HepG2 (cell line): ENCODE measurements around the gene RALY. TPM values are rescaled to one million over a fixed set of nuclear protein-coding genes. Genes with fewer than 3 reads are reported as not detected.
A peak's percentile ranks its signal among the peaks of the same experiment; 100 is the strongest.
"Not testable (repeated sequence)": the region's sequence is repeated elsewhere in the genome, so short reads cannot be mapped to it uniquely, and the experiment has no call there.

Experiments
- ERF ChIP-seq: IDR thresholded peaks from 2 replicates; pipeline ENCODE4 v1.6.1; 2018; ENCODE audit warnings: missing biosample characterization, missing genetic modification reagents
- FOXJ3 ChIP-seq: sonication (generic); formaldehyde crosslinking; IDR thresholded peaks from 2 replicates; pipeline ENCODE4 v1.4.0; 2020; ENCODE audit warnings: missing genetic modification reagents, mild to moderate bottlenecking, borderline replicate concordance
- FOXK2 ChIP-seq: fragments of 450-650 bp; IDR thresholded peaks from 2 replicates; pipeline ENCODE4 v1.6.1; 2016
- FOXP1 ChIP-seq, 2 experiments: fragments of 450-650 bp in 1 of 2; IDR thresholded peaks; 2 replicates each; pipeline ENCODE4 v1.6.1; 2017 to 2018; ENCODE audit warnings: antibody characterized with exemption in 1 of 2
- HDAC2 ChIP-seq: sonication (generic); formaldehyde crosslinking; IDR thresholded peaks from 2 replicates; pipeline ENCODE4 v1.4.0; 2020; ENCODE audit warnings: missing genetic modification reagents
- KMT2A ChIP-seq: sonication (generic); formaldehyde crosslinking; IDR thresholded peaks from 2 replicates; pipeline ENCODE4 v1.4.0; 2020; ENCODE audit warnings: missing genetic modification reagents
- MED1 ChIP-seq: sonication (generic); formaldehyde crosslinking; IDR thresholded peaks from 2 replicates; pipeline ENCODE4 v1.4.0; 2020; ENCODE audit warnings: missing genetic modification reagents
- NR2C2 ChIP-seq: sonication (generic); formaldehyde crosslinking; IDR thresholded peaks from 2 replicates; pipeline ENCODE4 v1.4.0; 2020; ENCODE audit warnings: missing genetic modification reagents, mild to moderate bottlenecking, moderate library complexity, borderline replicate concordance
- PPARG ChIP-seq: conservative IDR thresholded peaks from 2 replicates; pipeline ENCODE4 v1.6.1; 2016; ENCODE audit warnings: missing biosample characterization, missing genetic modification reagents
- SOX6 ChIP-seq, 2 experiments: fragments of 450-650 bp in 1 of 2; sonication (generic) in 1 of 2; formaldehyde crosslinking in 1 of 2; IDR thresholded peaks; 2 replicates each; pipeline versions ENCODE4 v1.4.0 to v1.6.1; 2017 to 2020; ENCODE audit warnings: antibody characterized with exemption in 1 of 2, mild to moderate bottlenecking in 1 of 2, missing genetic modification reagents in 1 of 2
- ZFY ChIP-seq: sonication (generic); formaldehyde crosslinking; IDR thresholded peaks from 2 replicates; pipeline ENCODE4 v1.4.0; 2020; ENCODE audit warnings: missing genetic modification reagents
- ZNF3 ChIP-seq: IDR thresholded peaks from 2 replicates; pipeline ENCODE4 v1.7.0; 2017; ENCODE audit warnings: inconsistent platforms
- polyA plus RNA-seq, 8 experiments: library from polyadenylated mRNA; depleted of rRNA in 3 of 8; stranded (reverse) in 7 of 8; unstranded in 1 of 8; fragments of >200 nt; fragmentation: Illumina TruSeq in 4 of 8; extraction: Trizol in 4 of 8; gene quantifications; 2 replicates each; pipeline versions ENCODE4 v1.2.1 to v1.2.3, GENCODE V29; 2011 to 2016; ENCODE audit warnings: low read depth in 4 of 8, missing spikeins in 1 of 8, mixed read lengths in 1 of 8; ENCODE audit not compliant: insufficient read depth in 1 of 8
- total RNA-seq, 5 experiments: library from RNA; depleted of rRNA; stranded (reverse); fragments of >200 nt; fragmentation: Illumina TruSeq; extraction: Trizol; gene quantifications; 2 replicates each; pipeline ENCODE4 v1.2.3, GENCODE V29; 2016; ENCODE audit warnings: low read depth in 1 of 5
- TF ChIP-seq, protein P1 (sequence below): IDR thresholded peaks from 2 replicates; pipeline ENCODE4 v1.6.1; 2016; ENCODE audit warnings: mild to moderate bottlenecking
- TF ChIP-seq, protein P2 (sequence below): IDR thresholded peaks from 2 replicates; pipeline ENCODE4 v1.4.0; 2020; ENCODE audit warnings: mild to moderate bottlenecking, missing genetic modification reagents
- TF ChIP-seq, protein P3 (sequence below): sonication (generic); formaldehyde crosslinking; conservative IDR thresholded peaks from 2 replicates; pipeline ENCODE4 v1.4.0; 2020; ENCODE audit warnings: mild to moderate bottlenecking, missing genetic modification reagents, moderate library complexity

RALY gene
- total and polyA plus RNA-seq, 2 of the 13 experiments (the other 11 are each of a cell fraction or from before 2014, with no cell fraction given) = 178 to 186 TPM

DNA sequence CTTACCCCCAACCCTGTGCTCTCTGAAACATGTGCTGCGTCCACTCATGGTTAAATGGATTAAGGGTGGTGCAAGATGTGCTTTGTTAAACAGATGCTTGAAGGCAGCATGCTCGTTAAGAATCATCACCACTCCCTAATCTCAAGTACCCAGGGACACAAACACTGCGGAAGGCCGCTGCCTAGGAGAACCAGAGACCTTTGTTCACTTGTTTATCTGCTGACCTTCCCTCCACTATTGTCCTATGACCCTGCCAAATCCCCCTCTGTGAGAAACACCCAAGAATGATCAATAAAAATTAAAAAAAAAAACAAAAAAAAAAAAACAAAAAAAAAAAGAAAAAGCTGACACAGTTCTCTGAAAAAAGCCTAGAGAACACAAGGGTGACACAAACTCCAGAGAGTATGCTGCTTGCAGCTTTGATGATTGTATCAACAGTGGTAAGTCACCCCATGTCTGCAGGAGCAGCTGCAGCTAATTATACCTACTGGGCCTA, 139.7 kb downstream of the RALY start (continued):
- TF ChIP-seq FOXJ3 (CRISPR knock-in tag) = peak; percentile 21; the same call in 1 of the 2 replicates
- peak; percentile 31; the same call in 1 of the 2 replicates for TF ChIP-seq ZFY (CRISPR knock-in tag)
- peak; percentile 34; the same call in 1 of the 2 replicates for TF ChIP-seq ZNF3 (CRISPR knock-in tag)
- TF ChIP-seq, protein P1, sequence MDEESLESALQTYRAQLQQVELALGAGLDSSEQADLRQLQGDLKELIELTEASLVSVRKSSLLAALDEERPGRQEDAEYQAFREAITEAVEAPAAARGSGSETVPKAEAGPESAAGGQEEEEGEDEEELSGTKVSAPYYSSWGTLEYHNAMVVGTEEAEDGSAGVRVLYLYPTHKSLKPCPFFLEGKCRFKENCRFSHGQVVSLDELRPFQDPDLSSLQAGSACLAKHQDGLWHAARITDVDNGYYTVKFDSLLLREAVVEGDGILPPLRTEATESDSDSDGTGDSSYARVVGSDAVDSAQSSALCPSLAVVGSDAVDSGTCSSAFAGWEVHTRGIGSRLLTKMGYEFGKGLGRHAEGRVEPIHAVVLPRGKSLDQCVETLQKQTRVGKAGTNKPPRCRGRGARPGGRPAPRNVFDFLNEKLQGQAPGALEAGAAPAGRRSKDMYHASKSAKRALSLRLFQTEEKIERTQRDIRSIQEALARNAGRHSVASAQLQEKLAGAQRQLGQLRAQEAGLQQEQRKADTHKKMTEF (CRISPR knock-in tag) = peak; percentile 77
- peak; percentile 55; the same call in 1 of the 2 replicates for TF ChIP-seq NR2C2 (CRISPR knock-in tag)
- TF ChIP-seq ERF = peak; percentile 7; the same call in 1 of the 2 replicates
- not testable (repeated sequence) for TF ChIP-seq SOX6 (IDR thresholded peaks at IDR 0.05)
- peak; percentile 96 for TF ChIP-seq SOX6 (CRISPR knock-in tag; IDR thresholded peaks at IDR 0.05)
- peak; percentile 47; the same call in 1 of the 2 replicates for TF ChIP-seq PPARG (CRISPR knock-in tag)
- 0 out of 2 replicates have a peak, but pooled peaks have one; percentile 28 for TF ChIP-seq FOXP1 (IDR thresholded peaks at IDR 0.05)
- peak; percentile 56 for TF ChIP-seq FOXP1 (CRISPR knock-in tag; IDR thresholded peaks at IDR 0.05)
- TF ChIP-seq MED1 (CRISPR knock-in tag) = peak; percentile 30; the same call in 1 of the 2 replicates
- peak; percentile 64; the same call in 1 of the 2 replicates for TF ChIP-seq FOXK2
- TF ChIP-seq, protein P2, sequence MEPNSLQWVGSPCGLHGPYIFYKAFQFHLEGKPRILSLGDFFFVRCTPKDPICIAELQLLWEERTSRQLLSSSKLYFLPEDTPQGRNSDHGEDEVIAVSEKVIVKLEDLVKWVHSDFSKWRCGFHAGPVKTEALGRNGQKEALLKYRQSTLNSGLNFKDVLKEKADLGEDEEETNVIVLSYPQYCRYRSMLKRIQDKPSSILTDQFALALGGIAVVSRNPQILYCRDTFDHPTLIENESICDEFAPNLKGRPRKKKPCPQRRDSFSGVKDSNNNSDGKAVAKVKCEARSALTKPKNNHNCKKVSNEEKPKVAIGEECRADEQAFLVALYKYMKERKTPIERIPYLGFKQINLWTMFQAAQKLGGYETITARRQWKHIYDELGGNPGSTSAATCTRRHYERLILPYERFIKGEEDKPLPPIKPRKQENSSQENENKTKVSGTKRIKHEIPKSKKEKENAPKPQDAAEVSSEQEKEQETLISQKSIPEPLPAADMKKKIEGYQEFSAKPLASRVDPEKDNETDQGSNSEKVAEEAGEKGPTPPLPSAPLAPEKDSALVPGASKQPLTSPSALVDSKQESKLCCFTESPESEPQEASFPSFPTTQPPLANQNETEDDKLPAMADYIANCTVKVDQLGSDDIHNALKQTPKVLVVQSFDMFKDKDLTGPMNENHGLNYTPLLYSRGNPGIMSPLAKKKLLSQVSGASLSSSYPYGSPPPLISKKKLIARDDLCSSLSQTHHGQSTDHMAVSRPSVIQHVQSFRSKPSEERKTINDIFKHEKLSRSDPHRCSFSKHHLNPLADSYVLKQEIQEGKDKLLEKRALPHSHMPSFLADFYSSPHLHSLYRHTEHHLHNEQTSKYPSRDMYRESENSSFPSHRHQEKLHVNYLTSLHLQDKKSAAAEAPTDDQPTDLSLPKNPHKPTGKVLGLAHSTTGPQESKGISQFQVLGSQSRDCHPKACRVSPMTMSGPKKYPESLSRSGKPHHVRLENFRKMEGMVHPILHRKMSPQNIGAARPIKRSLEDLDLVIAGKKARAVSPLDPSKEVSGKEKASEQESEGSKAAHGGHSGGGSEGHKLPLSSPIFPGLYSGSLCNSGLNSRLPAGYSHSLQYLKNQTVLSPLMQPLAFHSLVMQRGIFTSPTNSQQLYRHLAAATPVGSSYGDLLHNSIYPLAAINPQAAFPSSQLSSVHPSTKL = peak; percentile 83
- TF ChIP-seq, protein P3, sequence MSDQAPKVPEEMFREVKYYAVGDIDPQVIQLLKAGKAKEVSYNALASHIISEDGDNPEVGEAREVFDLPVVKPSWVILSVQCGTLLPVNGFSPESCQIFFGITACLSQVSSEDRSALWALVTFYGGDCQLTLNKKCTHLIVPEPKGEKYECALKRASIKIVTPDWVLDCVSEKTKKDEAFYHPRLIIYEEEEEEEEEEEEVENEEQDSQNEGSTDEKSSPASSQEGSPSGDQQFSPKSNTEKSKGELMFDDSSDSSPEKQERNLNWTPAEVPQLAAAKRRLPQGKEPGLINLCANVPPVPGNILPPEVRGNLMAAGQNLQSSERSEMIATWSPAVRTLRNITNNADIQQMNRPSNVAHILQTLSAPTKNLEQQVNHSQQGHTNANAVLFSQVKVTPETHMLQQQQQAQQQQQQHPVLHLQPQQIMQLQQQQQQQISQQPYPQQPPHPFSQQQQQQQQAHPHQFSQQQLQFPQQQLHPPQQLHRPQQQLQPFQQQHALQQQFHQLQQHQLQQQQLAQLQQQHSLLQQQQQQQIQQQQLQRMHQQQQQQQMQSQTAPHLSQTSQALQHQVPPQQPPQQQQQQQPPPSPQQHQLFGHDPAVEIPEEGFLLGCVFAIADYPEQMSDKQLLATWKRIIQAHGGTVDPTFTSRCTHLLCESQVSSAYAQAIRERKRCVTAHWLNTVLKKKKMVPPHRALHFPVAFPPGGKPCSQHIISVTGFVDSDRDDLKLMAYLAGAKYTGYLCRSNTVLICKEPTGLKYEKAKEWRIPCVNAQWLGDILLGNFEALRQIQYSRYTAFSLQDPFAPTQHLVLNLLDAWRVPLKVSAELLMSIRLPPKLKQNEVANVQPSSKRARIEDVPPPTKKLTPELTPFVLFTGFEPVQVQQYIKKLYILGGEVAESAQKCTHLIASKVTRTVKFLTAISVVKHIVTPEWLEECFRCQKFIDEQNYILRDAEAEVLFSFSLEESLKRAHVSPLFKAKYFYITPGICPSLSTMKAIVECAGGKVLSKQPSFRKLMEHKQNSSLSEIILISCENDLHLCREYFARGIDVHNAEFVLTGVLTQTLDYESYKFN (CRISPR knock-in tag) = peak; percentile 63
- peak; percentile 17; the same call in 1 of the 2 replicates for TF ChIP-seq KMT2A (CRISPR knock-in tag)
- TF ChIP-seq HDAC2 = 0 out of 2 replicates have a peak, but pooled peaks have one; percentile 29
